Neural cell (in vitro differentiated cells): ENCODE data around the gene EGFL8.

ENCODE experiments used
- CTCF ChIP-seq: fragments of 450-650 bp; IDR thresholded peaks from 2 replicates; pipeline ENCODE4 v1.5.1; 2014; ENCODE audit warnings: antibody characterized with exemption, mild to moderate bottlenecking, moderate library complexity; ENCODE audit not compliant: poor library complexity, severe bottlenecking
- EP300 ChIP-seq: fragments of 450-650 bp; conservative IDR thresholded peaks from 2 replicates; pipeline ENCODE4 v1.6.1; 2014; ENCODE audit warnings: antibody characterized with exemption, mild to moderate bottlenecking, moderate library complexity; ENCODE audit not compliant: poor library complexity, severe bottlenecking

GRCh38 chr6:32115623-32116022, 48.8 kb upstream of the EGFL8 start:
- TF ChIP-seq CTCF (no peak), EP300 (no peak)
